ENCODE measurements around the gene SMARCA2.

Gene SMARCA2

GRCh38 chr9:2210201-2210600 lies 195.1 kb downstream of the SMARCA2 start:
- no peak for DNase-seq (ENCODE audit: low read depth)

- no peak for DNase-seq (ENCODE audit: low read depth)
Measured at GRCh38 chr9:2213830-2214468, 198.8 kb downstream of the SMARCA2 start.

- no peak for DNase-seq (ENCODE audit: low read depth)
Measured at GRCh38 chr9:2214707-2215106, 199.6 kb downstream of the SMARCA2 start.

GRCh38 chr9:2215921-2216441 lies 200.8 kb downstream of the SMARCA2 start:
- DNase-seq (ENCODE audit: low read depth), result no peak

GRCh38 chr9:2216591-2216990 lies 201.4 kb downstream of the SMARCA2 start:
- DNase-seq (ENCODE audit: low read depth), result no peak

GRCh38 chr9:2217540-2217939 lies 202.4 kb downstream of the SMARCA2 start:
- DNase-seq (ENCODE audit: low read depth), result no peak

GRCh38 chr9:2220036-2220435 lies 204.9 kb downstream of the SMARCA2 start:
- DNase-seq (ENCODE audit: low read depth), result no peak

- no peak for DNase-seq (ENCODE audit: low read depth)
Measured at GRCh38 chr9:2227144-2227867, 212.2 kb downstream of the SMARCA2 start.

- no peak for DNase-seq (ENCODE audit: low read depth)
Measured at GRCh38 chr9:2228132-2228531, 213.0 kb downstream of the SMARCA2 start.

GRCh38 chr9:2228641-2229040 lies 213.5 kb downstream of the SMARCA2 start:
- DNase-seq (ENCODE audit: low read depth), result no peak

- no peak for DNase-seq (ENCODE audit: low read depth)
Measured at GRCh38 chr9:2229109-2229721, 214.1 kb downstream of the SMARCA2 start.

GRCh38 chr9:2230362-2230761 lies 215.2 kb downstream of the SMARCA2 start:
- DNase-seq (ENCODE audit: low read depth), result no peak

- DNase-seq (ENCODE audit: low read depth), result no peak
Measured at GRCh38 chr9:2231101-2231500, 216.0 kb downstream of the SMARCA2 start.

GRCh38 chr9:2231829-2232228 lies 216.7 kb downstream of the SMARCA2 start:
- DNase-seq (ENCODE audit: low read depth), result no peak

GRCh38 chr9:2233274-2233673 lies 218.1 kb downstream of the SMARCA2 start:
- no peak for DNase-seq (ENCODE audit: low read depth)

GRCh38 chr9:2234371-2234893 lies 219.3 kb downstream of the SMARCA2 start:
- no peak for DNase-seq (ENCODE audit: low read depth)

GRCh38 chr9:2235623-2236022 lies 220.5 kb downstream of the SMARCA2 start:
- no peak for DNase-seq (ENCODE audit: low read depth)

GRCh38 chr9:2236850-2237249 lies 221.7 kb downstream of the SMARCA2 start:
- DNase-seq (ENCODE audit: low read depth), result no peak

- DNase-seq (ENCODE audit: low read depth), result no peak
Measured at GRCh38 chr9:2241461-2241835, 226.3 kb downstream of the SMARCA2 start.

GRCh38 chr9:2241836-2242741 lies 226.9 kb downstream of the SMARCA2 start:
- peak; percentile 19 for DNase-seq (ENCODE audit: low read depth)

GRCh38 chr9:2242831-2243330 lies 227.7 kb downstream of the SMARCA2 start:
- no peak for DNase-seq (ENCODE audit: low read depth)
